ENCODE data around the gene LRRC15. TPM values are rescaled to one million over a fixed set of nuclear protein-coding genes. Genes with fewer than 3 reads are reported as not detected.
A peak's percentile ranks its signal among the peaks of the same experiment; 100 is the strongest.

LRRC15 gene
- total RNA-seq, 4 donors from 2014 or later, result 0.79 to 6.7 (median 1.4) TPM

DNA sequence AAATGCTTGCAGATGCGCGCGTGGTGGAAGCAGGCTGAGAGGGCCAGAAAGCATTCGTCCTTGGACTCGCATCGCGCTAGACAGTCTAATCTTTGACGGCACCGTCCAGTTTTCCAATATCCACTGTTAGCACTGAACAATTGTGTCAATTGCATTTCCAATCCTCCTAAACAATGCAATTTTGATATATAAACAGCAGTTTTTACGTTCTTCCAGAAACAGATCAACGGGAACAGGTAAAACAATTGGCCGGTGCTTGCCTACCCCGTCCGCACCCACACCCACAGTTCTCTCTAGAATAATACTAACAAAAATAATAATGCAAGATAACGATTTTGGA is 35.6 kb downstream of the LRRC15 start:
- DNase-seq, result no peak
- H3K9me3 ChIP-seq, result no peaks in the 10 kb centered on the region
- peaks cover 15 to 32% of the 10 kb centered on the region in 2 donors for H3K4me1 ChIP-seq
- TF ChIP-seq POLR2A (IDR thresholded peaks at IDR 0.05), result no peak
- TF ChIP-seq, protein P1, sequence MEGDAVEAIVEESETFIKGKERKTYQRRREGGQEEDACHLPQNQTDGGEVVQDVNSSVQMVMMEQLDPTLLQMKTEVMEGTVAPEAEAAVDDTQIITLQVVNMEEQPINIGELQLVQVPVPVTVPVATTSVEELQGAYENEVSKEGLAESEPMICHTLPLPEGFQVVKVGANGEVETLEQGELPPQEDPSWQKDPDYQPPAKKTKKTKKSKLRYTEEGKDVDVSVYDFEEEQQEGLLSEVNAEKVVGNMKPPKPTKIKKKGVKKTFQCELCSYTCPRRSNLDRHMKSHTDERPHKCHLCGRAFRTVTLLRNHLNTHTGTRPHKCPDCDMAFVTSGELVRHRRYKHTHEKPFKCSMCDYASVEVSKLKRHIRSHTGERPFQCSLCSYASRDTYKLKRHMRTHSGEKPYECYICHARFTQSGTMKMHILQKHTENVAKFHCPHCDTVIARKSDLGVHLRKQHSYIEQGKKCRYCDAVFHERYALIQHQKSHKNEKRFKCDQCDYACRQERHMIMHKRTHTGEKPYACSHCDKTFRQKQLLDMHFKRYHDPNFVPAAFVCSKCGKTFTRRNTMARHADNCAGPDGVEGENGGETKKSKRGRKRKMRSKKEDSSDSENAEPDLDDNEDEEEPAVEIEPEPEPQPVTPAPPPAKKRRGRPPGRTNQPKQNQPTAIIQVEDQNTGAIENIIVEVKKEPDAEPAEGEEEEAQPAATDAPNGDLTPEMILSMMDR (IDR thresholded peaks at IDR 0.05), result no peak
- WGBS, 2 donors, result 34 to 54% methylated on average over 9 to 15 of the region's 15 CpGs
- H3K27ac ChIP-seq, result no peak overlapping the region
- H3K27me3 ChIP-seq, result no peaks in the 10 kb centered on the region
- intact Hi-C loops (cut with DNase I), result no loop called here
- H3K36me3 ChIP-seq, result no peaks in the 10 kb centered on the region
- H3K4me3 ChIP-seq (replicated peaks in 1 of 3), result no peak overlapping the region

DNA sequence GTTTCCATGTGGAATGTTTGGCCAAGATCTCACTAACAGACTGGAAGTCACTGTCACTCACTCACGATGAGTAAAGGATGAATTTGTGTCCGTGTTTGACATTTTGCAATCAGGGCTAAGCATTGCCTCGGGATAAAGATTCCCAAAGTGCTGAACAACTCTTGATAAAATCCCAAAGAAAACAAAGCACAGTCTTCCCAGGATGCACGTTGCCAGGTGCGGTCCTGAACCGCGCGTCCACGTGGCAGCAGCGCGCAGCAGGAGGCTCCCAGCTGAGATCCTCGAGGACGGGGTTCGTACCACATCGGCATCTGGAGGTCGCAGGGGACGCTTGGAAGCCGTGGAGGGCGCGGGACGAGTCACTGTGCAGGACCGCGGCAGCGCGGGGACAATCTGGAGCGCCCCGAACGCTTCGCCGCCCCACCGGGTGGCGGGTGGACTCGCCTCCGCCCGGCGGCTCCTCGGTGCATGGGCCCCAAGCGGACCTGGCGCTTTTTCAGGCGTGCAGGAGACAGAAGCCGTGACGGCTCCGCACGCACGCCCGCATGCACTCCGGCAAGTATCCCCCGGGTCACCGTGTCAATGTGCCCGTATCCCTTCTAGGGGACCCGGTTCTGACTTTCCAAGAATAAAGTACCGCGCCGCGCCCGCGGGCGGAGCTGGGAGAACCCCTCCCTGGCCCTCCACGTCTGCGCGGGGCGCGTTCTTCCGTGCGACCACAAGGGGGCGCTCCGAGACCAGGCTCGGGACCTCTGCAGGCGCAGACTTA is 36.1 kb downstream of the LRRC15 start:
- peak overlapping the region in 1 of 3 donors; percentile 22 for H3K4me3 ChIP-seq (replicated peaks in 1 of 3)
- intact Hi-C loops (cut with DNase I), result no loop called here
- no peaks in the 10 kb centered on the region for H3K36me3 ChIP-seq
- peak; percentile 87 to 91 for DNase-seq
- no peaks in the 10 kb centered on the region for H3K27me3 ChIP-seq
- no peaks in the 10 kb centered on the region for H3K9me3 ChIP-seq
- TF ChIP-seq POLR2A (IDR thresholded peaks at IDR 0.05), result no peak
- TF ChIP-seq, protein P1 (IDR thresholded peaks at IDR 0.05), result peak; percentile 91 to 99 (median 98)
- H3K27ac ChIP-seq, result no peak overlapping the region
- WGBS, 2 donors, result 12 to 19% methylated on average over 11 to 34 of the region's 69 CpGs
- H3K4me1 ChIP-seq, result peaks cover 15 to 32% of the 10 kb centered on the region in 2 donors

DNA sequence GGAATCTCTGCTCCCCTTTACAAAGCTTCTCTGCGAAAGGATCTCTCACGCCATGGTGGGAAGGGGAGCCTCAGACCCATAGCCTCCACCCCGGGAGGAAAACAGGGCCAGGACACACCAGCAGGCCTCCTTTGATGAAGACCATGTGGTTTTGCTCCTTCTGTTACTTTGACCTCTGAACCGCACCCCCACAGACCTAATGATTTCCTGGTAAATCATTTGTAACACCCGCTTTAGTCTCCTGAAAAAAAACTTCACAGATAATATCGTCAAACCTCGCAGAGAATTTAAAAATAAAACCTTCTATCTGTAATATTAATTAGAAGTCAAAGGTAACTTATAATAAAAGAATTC is 36.7 kb downstream of the LRRC15 start:
- Histone ChIP-seq H3K27me3 (no peaks in the 10 kb centered on the region), H3K9me3 (no peaks in the 10 kb centered on the region), H3K4me1 (peaks cover 15 to 32% of the 10 kb centered on the region in 2 donors), H3K27ac (no peak overlapping the region), H3K4me3 (replicated peaks in 1 of 3) (no peak overlapping the region), H3K36me3 (no peaks in the 10 kb centered on the region)
- intact Hi-C loops (cut with DNase I), result no loop called here
- DNase-seq, result no peak
- TF ChIP-seq, protein P1 (IDR thresholded peaks at IDR 0.05), result no peak
- TF ChIP-seq POLR2A (IDR thresholded peaks at IDR 0.05), result no peak
- WGBS, 2 donors, result 91 to 94% methylated on average over 7 of the region's 7 CpGs

DNA sequence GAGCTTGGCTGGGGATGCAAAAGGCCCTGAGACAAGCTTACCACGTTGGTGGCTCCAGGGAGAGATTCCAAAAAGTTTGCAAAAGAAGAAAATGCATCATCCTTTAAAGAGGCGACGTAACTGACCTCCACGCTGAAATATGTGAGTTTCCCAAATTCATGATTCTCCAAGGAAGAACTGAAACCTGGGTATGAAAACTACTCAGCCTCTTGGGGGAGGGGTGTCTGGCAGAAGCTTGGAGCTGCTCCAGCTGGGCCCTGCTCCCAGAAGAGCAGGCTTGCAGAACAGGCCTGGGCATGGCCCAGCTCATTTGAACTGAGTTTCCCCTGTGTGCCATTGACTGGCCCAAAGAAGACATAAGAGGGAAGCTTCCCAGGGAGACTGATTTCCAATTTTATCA is 39.0 kb downstream of the LRRC15 start:
- peaks cover 15 to 32% of the 10 kb centered on the region in 2 donors for H3K4me1 ChIP-seq
- no peaks in the 10 kb centered on the region for H3K9me3 ChIP-seq
- H3K36me3 ChIP-seq, result no peaks in the 10 kb centered on the region
- peak; percentile 92 to 93 for DNase-seq
- TF ChIP-seq, protein P1 (IDR thresholded peaks at IDR 0.05), result no peak
- no peak for TF ChIP-seq POLR2A (IDR thresholded peaks at IDR 0.05)
- H3K27me3 ChIP-seq, result no peaks in the 10 kb centered on the region
- H3K4me3 ChIP-seq (replicated peaks in 1 of 3), result no peak overlapping the region
- peak overlapping the region; percentile 38 to 63 (median 44) for H3K27ac ChIP-seq
- 44 to 45% methylated on average over 4 of the region's 4 CpGs for WGBS, 2 donors
- intact Hi-C loops (cut with DNase I), result no loop called here

DNA sequence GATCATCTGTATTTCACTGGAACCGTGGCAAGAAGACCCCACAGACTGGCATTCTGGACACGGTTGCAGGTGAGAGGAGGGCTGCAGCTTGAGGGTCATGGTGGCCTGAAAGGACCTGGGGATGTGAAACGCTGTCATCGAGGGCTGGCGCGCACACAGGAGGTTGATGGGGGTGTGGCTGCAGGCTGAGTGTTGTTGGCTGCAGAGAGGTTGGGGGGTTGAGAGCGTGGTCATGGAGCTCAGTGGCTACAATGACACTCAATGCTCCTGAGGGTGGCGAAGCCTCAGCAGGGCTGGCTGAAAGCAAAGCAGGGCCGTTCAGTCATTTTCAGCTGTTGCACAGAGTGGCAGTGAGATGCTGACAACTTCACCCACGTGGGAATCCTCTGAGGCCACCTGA is 39.4 kb downstream of the LRRC15 start:
- Histone ChIP-seq H3K36me3 (no peaks in the 10 kb centered on the region), H3K4me1 (peaks cover 15 to 32% of the 10 kb centered on the region in 2 donors), H3K27ac (peak overlapping the region; percentile 30 to 63 (median 44)), H3K27me3 (no peaks in the 10 kb centered on the region), H3K4me3 (replicated peaks in 1 of 3) (no peak overlapping the region), H3K9me3 (no peaks in the 10 kb centered on the region)
- intact Hi-C loops (cut with DNase I), result no loop called here
- WGBS, 2 donors, result 38 to 50% methylated on average over 10 of the region's 10 CpGs
- DNase-seq, result peak; percentile 78
- TF ChIP-seq POLR2A (IDR thresholded peaks at IDR 0.05), result no peak
- TF ChIP-seq, protein P1 (IDR thresholded peaks at IDR 0.05), result no peak

All from thyroid gland (tissue), 4 donors.